PC-3 (cell line): ENCODE measurements around the gene TOP2B. TPM values are rescaled to one million over a fixed set of nuclear protein-coding genes. Genes with fewer than 3 reads are reported as not detected.

Experiments used
- ATAC-seq: fragments of 200-7000 bp; cut with Tn5 transposase; 2 replicates; pipeline ENCODE4 v1.9.1; 2020; ENCODE audit warnings: mild to moderate bottlenecking, moderate library complexity
- BruUV-seq: library from RNA; stranded (reverse); fragments of 400-500 nt; replicated peaks from 2 replicates; lab custom pipeline; 2021; lab: Mats Ljungman, UMichigan
- CTCF ChIA-PET: fragments of 300-600 bp; sonication (Branson Sonifier 250); formaldehyde crosslinking; loops from one replicate; lab custom pipeline; 2022; ENCODE audit warnings: antibody characterized with exemption; lab: Charles Lee
- POLR2A ChIA-PET: fragments of 300-600 bp; sonication (Branson Sonifier 250); formaldehyde crosslinking; loops from one replicate; lab custom pipeline; 2022; ENCODE audit warnings: antibody characterized with exemption; ENCODE audit not compliant: unreplicated experiment; lab: Charles Lee
- DNase-seq: peaks from one replicate; pipeline ENCODE4 v3.0.0-alpha.2; 2015
- H2AFZ ChIP-seq: fragments of 300-600 bp; sonication (generic); 2 replicates; pipeline ENCODE4 v1.6.0; 2016; ENCODE audit warnings: antibody characterized with exemption, low read length
- H3F3A ChIP-seq: fragments of 300-600 bp; sonication (generic); one replicate; pipeline ENCODE4 v1.6.0; 2017; ENCODE audit warnings: antibody characterized with exemption, low read length, control low read depth, mild to moderate bottlenecking; ENCODE audit not compliant: unreplicated experiment
- H3K27ac ChIP-seq: fragments of 300-600 bp; sonication (generic); 2 replicates; pipeline ENCODE4 v1.5.1; 2016; ENCODE audit warnings: mild to moderate bottlenecking, low read length
- H3K27me3 ChIP-seq: fragments of 300-600 bp; sonication (generic); 2 replicates; pipeline ENCODE4 v1.6.1; 2016; ENCODE audit warnings: low read length, mixed read lengths
- H3K36me3 ChIP-seq: fragments of 300-600 bp; sonication (generic); 2 replicates; pipeline ENCODE4 v1.6.1; 2016; ENCODE audit warnings: low read depth, mixed run types, low read length, mixed read lengths
- H3K4me1 ChIP-seq: fragments of 300-600 bp; sonication (generic); 2 replicates; pipeline ENCODE4 v1.5.1; 2016; ENCODE audit warnings: low read length; ENCODE audit not compliant: insufficient read depth
- H3K4me2 ChIP-seq: fragments of 300-600 bp; sonication (generic); 2 replicates; pipeline ENCODE4 v1.6.0; 2016; ENCODE audit warnings: low read length
- H3K4me3 ChIP-seq: fragments of 300-600 bp; sonication (generic); 2 replicates; pipeline ENCODE4 v1.5.1; 2016; ENCODE audit warnings: mild to moderate bottlenecking, low read length, mixed read lengths
- H3K79me2 ChIP-seq: fragments of 300-600 bp; sonication (generic); 2 replicates; pipeline ENCODE4 v1.6.1; 2017; ENCODE audit warnings: low read length, mixed read lengths
- H3K9ac ChIP-seq: fragments of 300-600 bp; sonication (generic); 2 replicates; pipeline ENCODE4 v1.6.0; 2016; ENCODE audit warnings: mild to moderate bottlenecking, low read length
- H3K9me2 ChIP-seq: fragments of 300-600 bp; sonication (generic); replicated peaks from 2 replicates; pipeline ENCODE4 v1.6.1; 2016; ENCODE audit warnings: mixed run types, low read length, mixed read lengths
- H3K9me3 ChIP-seq: fragments of 300-600 bp; sonication (generic); 2 replicates; pipeline ENCODE4 v1.6.1; 2016; ENCODE audit warnings: low read length, mixed read lengths
- H4K20me1 ChIP-seq: fragments of 300-600 bp; sonication (generic); 2 replicates; pipeline ENCODE4 v1.6.1; 2016; ENCODE audit warnings: low read length, mixed read lengths
- CTCF ChIP-seq: fragments of 300-600 bp; sonication (generic); conservative IDR thresholded peaks from 2 replicates; pipeline ENCODE4 v1.5.1; 2017; ENCODE audit warnings: antibody characterized with exemption, low read depth, mild to moderate bottlenecking, low read length
- EZH2 ChIP-seq: fragments of 300-600 bp; sonication (generic); IDR thresholded peaks from one replicate; pipeline ENCODE4 v1.6.1; 2017; ENCODE audit warnings: antibody characterized with exemption, mild to moderate bottlenecking, low read length; ENCODE audit not compliant: unreplicated experiment
- EZH2phosphoT487 ChIP-seq: fragments of 300-600 bp; sonication (generic); IDR thresholded peaks from 2 replicates; pipeline ENCODE4 v1.6.1; 2018; ENCODE audit warnings: mild to moderate bottlenecking, antibody characterized with exemption, low read length, borderline replicate concordance
- intact Hi-C: fragments of 100-400 bp; cut with micrococcal nuclease; formaldehyde crosslinking; loops from 2 replicates; pipeline ENCODE4 v1.9.0; 2023
- total RNA-seq: library from RNA; depleted of rRNA; stranded (reverse); fragments of >200 nt; gene quantifications from 2 replicates; pipeline ENCODE4 v1.2.3, GENCODE V29; 2014

Gene TOP2B
- total RNA-seq, 1 experiment from 2014 or later: 79.0 TPM

DNA sequence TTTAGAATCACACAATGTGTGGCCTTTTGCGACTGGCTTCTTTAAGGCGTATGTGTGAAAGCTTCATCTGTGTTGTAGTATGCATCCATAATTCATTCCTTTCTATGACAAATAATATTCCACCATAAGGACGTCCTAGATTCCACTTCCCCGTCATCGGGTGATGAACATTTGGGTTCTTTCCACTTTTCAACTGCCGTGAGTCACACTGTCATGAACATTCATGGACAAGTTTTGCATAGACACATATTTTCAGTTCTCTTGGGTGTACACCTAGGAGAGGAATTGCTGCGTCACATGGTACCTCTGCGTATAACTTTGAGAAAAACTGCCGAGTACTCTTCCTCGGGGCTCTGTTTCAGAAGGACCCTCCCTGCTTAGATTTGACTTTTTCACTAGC lies 97.3 kb downstream of the TOP2B start:
- no peaks in the 10 kb centered on the region for H3K36me3 ChIP-seq
- H3F3A ChIP-seq: no peaks in the 10 kb centered on the region
- H2AFZ ChIP-seq: no peak overlapping the region
- no peaks in the 10 kb centered on the region for H3K9me3 ChIP-seq
- intact Hi-C loops: no loop called here
- ATAC-seq (no peak), DNase-seq (no peak)
- TF ChIP-seq EZH2: no peak
- TF ChIP-seq CTCF: no peak
- no peak for TF ChIP-seq EZH2phosphoT487
- H3K27me3 ChIP-seq: peaks cover 19% of the 10 kb centered on the region
- no peaks in the 10 kb centered on the region for H3K4me1 ChIP-seq
- no peak overlapping the region for H3K9ac ChIP-seq
- ChIA-PET POLR2A (no interaction called here), CTCF (no interaction called here)
- no peaks in the 10 kb centered on the region for H3K9me2 ChIP-seq
- H3K79me2 ChIP-seq: no peaks in the 10 kb centered on the region
- no peak overlapping the region for H3K4me2 ChIP-seq
- no peaks in the 10 kb centered on the region for H4K20me1 ChIP-seq
- no peak overlapping the region for H3K4me3 ChIP-seq
- no TSS peak for BruUV-seq
- no peak overlapping the region for H3K27ac ChIP-seq

DNA sequence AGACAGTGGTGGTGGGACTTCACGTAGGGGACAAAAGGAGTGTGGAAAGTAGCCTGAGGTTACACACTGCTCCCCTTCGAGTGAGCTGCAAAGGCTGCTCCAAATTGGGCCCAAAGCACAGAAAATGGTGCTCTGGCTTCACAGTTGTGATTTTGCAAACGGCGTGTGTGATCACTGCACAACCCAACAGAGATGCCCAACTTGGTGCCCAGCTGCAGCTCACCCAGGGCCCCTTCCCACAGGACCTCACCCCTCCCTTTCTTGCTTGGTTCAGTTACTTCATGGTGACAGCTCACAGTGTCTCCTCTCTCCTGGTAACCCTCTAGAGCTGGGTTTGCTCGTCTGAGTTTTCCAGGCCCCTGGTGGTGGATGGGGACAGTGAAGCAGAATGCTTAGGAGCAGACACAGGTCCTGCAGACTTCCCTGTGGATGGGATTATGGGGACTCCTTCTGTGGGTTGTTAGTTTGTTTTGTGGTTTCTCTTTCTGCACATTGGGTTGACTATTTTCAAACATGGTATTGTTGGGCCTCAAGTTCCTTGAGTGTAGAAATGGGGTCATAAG lies 98.3 kb downstream of the TOP2B start:
- ChIA-PET CTCF (interaction anchor here (0.6 kb wide), 1 partner anchor 23 kb away, joined by 3 read pairs; no protein-coding TSS in a partner anchor), POLR2A (no interaction called here)
- no peaks in the 10 kb centered on the region for H3K9me3 ChIP-seq
- H3K27ac ChIP-seq: no peak overlapping the region
- no TSS peak for BruUV-seq
- H3K4me1 ChIP-seq: no peaks in the 10 kb centered on the region
- no peak overlapping the region for H3K4me3 ChIP-seq
- intact Hi-C loops: no loop called here
- no peaks in the 10 kb centered on the region for H4K20me1 ChIP-seq
- no peak overlapping the region for H3K9ac ChIP-seq
- ATAC-seq: no peak
- H3K9me2 ChIP-seq: no peaks in the 10 kb centered on the region
- no peak for DNase-seq
- H3K27me3 ChIP-seq: peaks cover 29% of the 10 kb centered on the region
- no peak overlapping the region for H3K4me2 ChIP-seq
- no peaks in the 10 kb centered on the region for H3F3A ChIP-seq
- H3K36me3 ChIP-seq: no peaks in the 10 kb centered on the region
- H3K79me2 ChIP-seq: no peaks in the 10 kb centered on the region
- H2AFZ ChIP-seq: no peak overlapping the region
- TF ChIP-seq EZH2 (no peak), CTCF (0 out of 2 replicates have a peak, but pooled peaks have one; percentile 18), EZH2phosphoT487 (no peak)

DNA sequence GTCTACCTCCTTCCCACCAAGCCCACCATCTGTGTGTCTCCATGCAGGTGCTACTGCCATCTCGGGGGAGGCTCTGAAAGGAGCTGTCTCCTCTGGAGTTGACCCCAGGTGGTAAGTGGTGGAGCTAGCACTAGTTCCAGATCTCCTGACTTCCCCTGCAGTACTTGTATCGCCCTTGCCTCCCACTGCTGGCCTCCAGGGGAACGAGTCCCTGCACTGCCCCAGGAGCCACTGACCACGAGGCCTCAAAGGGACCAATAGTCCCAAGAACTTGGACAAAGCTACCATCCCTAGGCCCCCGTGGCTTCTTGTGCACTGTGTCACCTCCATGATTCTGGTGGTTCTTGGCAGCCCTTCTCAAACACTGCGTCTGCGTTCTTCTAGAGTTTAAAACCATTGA lies 98.9 kb downstream of the TOP2B start:
- H3K9me2 ChIP-seq: no peaks in the 10 kb centered on the region
- no peaks in the 10 kb centered on the region for H3K79me2 ChIP-seq
- ATAC-seq: no peak
- no peak for DNase-seq
- no peaks in the 10 kb centered on the region for H3K36me3 ChIP-seq
- no peak overlapping the region for H3K4me3 ChIP-seq
- ChIA-PET POLR2A (no interaction called here), CTCF (no interaction called here)
- no TSS peak for BruUV-seq
- no peaks in the 10 kb centered on the region for H3K9me3 ChIP-seq
- no peak for TF ChIP-seq EZH2phosphoT487
- no peak for TF ChIP-seq EZH2
- TF ChIP-seq CTCF: no peak
- H3F3A ChIP-seq: no peaks in the 10 kb centered on the region
- H3K4me2 ChIP-seq: no peak overlapping the region
- no peak overlapping the region for H3K27ac ChIP-seq
- no peaks in the 10 kb centered on the region for H3K4me1 ChIP-seq
- H3K27me3 ChIP-seq: peaks cover 34% of the 10 kb centered on the region
- intact Hi-C loops: no loop called here
- H4K20me1 ChIP-seq: no peaks in the 10 kb centered on the region
- H3K9ac ChIP-seq: no peak overlapping the region
- no peak overlapping the region for H2AFZ ChIP-seq
